ENCODE data around the gene C4orf50. TPM values are rescaled to one million over a fixed set of nuclear protein-coding genes. Genes with fewer than 3 reads are reported as not detected.

Gene C4orf50
- polyA plus RNA-seq, 1 donor from 2014 or later, result 1.6 TPM

DNA sequence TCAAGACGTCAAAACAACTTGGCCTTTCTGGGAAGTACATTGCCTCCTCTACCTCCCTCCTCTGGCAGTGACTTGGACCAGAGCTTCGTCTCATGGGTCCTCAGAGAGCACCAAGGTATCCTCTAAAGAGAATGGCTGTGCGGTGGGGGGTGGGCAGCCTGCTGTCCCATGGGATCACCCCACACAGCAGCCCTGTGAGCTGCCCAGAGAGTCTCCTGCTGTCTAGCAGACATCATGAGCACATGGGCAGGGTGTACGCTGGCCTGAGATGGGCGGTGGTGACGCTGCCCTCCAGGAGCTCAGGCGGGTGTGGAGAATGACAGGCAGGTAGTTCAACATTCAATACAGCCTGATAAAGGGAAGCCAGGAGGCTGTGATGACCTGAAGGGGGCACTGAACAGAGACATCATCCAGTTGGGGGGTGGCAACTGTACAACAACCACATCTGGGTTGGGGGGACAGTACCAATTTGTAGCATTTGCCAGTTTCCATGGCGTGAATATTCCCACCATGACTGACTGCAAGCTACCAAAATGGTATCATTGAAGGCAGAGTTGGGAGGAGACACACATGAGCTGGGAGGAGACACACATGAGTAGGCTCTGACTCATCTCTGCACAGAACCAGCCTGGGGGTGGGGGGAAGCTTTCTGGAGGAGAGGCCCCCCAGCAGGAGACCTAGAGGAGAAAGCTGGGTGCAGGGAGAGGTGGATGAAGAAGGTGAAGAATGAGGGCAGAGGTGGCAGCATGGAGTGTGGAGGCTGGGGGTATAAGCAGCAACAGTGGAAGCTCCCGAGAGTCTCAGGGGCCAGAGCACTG is 35.9 kb downstream of the C4orf50 start:
- Histone ChIP-seq H3K36me3 (ENCODE audit: insufficient read depth, low read length) (no peaks in the 10 kb centered on the region), H3K27me3 (ENCODE audit: insufficient read depth, low read depth, low read length) (no peaks in the 10 kb centered on the region), H3K79me2 (replicated peaks; ENCODE audit: insufficient read depth, low read length) (no peaks in the 10 kb centered on the region), H3K9me3 (ENCODE audit: low read length) (peaks cover 10% of the 10 kb centered on the region), H3K9me2 (ENCODE audit: insufficient read depth, low read length) (no peaks in the 10 kb centered on the region), H3K4me3 (ENCODE audit: low read length) (no peak overlapping the region), H3K27ac (ENCODE audit: low read length) (no peak overlapping the region), H4K20me1 (ENCODE audit: insufficient read depth) (no peaks in the 10 kb centered on the region), H3F3A (ENCODE audit: insufficient read depth, low read length, poor library complexity, severe bottlenecking) (no peaks in the 10 kb centered on the region), H3K4me2 (ENCODE audit: low read length) (no peak overlapping the region), H2AFZ (ENCODE audit: low read depth, low read length) (no peak overlapping the region), H3K9ac (ENCODE audit: low read length) (no peak overlapping the region)
- TF ChIP-seq EP300 (conservative IDR thresholded peaks at IDR 0.05; ENCODE audit: poor library complexity, severe bottlenecking) (no peak), MXI1 (conservative IDR thresholded peaks at IDR 0.05; ENCODE audit: poor library complexity, severe bottlenecking) (no peak), POLR2AphosphoS5 (IDR thresholded peaks at IDR 0.05) (no peak), CTCF (IDR thresholded peaks at IDR 0.05; ENCODE audit: poor library complexity, severe bottlenecking) (no peak)

DNA sequence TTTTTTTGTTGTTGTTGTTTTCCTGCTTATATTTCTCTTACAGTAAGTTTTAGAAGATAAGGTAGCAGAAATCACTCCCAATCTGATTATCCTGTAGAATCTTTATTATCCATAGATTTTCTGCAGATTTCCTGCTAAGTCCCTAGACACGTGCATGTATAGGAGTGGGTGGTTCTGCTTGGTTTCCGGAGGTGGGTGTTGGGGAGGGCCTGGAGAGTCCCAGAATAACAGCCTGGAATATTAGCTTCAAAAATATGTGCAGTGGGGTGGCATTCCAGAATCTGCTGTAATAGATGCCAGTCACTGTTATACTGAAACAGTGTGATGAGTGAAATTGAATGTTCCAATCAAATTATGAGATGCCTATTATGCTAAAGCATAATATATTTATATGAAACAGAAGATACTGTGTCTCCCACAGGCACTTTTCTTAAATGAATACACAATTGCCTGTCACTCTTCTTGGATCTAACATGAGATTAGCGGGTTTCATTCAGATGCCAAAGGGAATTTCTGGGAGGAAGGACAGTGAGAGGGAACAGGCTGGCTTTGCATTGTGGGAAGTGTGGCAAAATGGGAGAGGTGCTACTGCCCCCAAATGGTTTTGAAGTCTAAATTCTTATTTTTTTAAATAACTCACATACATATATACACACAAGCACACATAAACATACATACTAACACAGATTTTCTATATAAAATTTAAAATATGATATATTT is 37.6 kb downstream of the C4orf50 start:
- Histone ChIP-seq H3F3A (ENCODE audit: insufficient read depth, low read length, poor library complexity, severe bottlenecking) (no peaks in the 10 kb centered on the region), H3K4me3 (ENCODE audit: low read length) (no peak overlapping the region), H4K20me1 (ENCODE audit: insufficient read depth) (no peaks in the 10 kb centered on the region), H3K9me3 (ENCODE audit: low read length) (peaks cover 10% of the 10 kb centered on the region), H3K79me2 (replicated peaks; ENCODE audit: insufficient read depth, low read length) (no peaks in the 10 kb centered on the region), H3K27me3 (ENCODE audit: insufficient read depth, low read depth, low read length) (no peaks in the 10 kb centered on the region), H3K36me3 (ENCODE audit: insufficient read depth, low read length) (no peaks in the 10 kb centered on the region), H2AFZ (ENCODE audit: low read depth, low read length) (no peak overlapping the region), H3K9me2 (ENCODE audit: insufficient read depth, low read length) (no peaks in the 10 kb centered on the region), H3K4me2 (ENCODE audit: low read length) (no peak overlapping the region), H3K27ac (ENCODE audit: low read length) (no peak overlapping the region), H3K9ac (ENCODE audit: low read length) (no peak overlapping the region)
- TF ChIP-seq EZH2 (IDR thresholded peaks at IDR 0.05; ENCODE audit: borderline replicate concordance, insufficient read depth, low read length, poor library complexity, severe bottlenecking), result no peak
- no peak for TF ChIP-seq TAF1 (IDR thresholded peaks at IDR 0.05; ENCODE audit: low read depth)
- TF ChIP-seq RAD21 (conservative IDR thresholded peaks at IDR 0.05), result peak; percentile 65
- TF ChIP-seq POLR2AphosphoS5 (IDR thresholded peaks at IDR 0.05), result peak; percentile 84
- TF ChIP-seq MXI1 (conservative IDR thresholded peaks at IDR 0.05; ENCODE audit: poor library complexity, severe bottlenecking), result no peak
- TF ChIP-seq REST (IDR thresholded peaks at IDR 0.05; ENCODE audit: borderline replicate concordance), result peak; percentile 92
- TF ChIP-seq EP300 (conservative IDR thresholded peaks at IDR 0.05; ENCODE audit: poor library complexity, severe bottlenecking), result peak; percentile 42
- peak; percentile 48 for TF ChIP-seq SMC3 (conservative IDR thresholded peaks at IDR 0.05; ENCODE audit: poor library complexity)
- TF ChIP-seq CTCF (IDR thresholded peaks at IDR 0.05; ENCODE audit: poor library complexity, severe bottlenecking), result peak; percentile 60
